ENCODE measurements around the gene LRCH1. TPM values are rescaled to one million over a fixed set of nuclear protein-coding genes. Genes with fewer than 3 reads are reported as not detected.

Gene LRCH1
- total and polyA plus RNA-seq, 2 donors from 2014 or later: 10.2 to 39.0 TPM

DNA sequence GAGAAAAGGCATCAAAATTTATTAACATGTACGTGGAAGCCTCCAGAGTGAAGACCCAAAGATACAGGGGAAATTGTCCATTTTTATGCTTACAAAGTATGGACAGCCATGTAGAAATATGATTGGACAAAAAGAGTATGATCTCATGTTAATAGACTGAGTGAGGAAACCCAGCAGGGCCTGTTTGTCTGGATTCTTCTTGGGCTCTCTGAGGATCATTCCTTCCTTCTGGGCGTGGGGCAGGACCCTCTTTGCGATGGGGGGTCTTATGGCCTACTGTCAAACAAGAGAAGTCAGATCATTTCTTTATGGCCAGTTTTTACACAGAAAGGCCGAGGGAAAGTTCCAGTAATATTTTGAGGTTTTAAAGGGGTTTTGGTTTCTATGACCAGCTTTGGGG lies 133.2 kb downstream of the LRCH1 start:
- no peak for FAIRE-seq
- Histone ChIP-seq H3K9me3 (ENCODE audit: control insufficient read depth in 2 of 3, insufficient read depth in 1 of 3, low read length in 3 of 3) (no peaks in the 10 kb centered on the region), H3K27ac (ENCODE audit: low read depth in 2 of 2, low read length in 2 of 2) (peak overlapping the region in 1 of 2 donors; percentile 50), H3K4me3 (ENCODE audit: low read length in 3 of 3) (no peak overlapping the region), H3K27me3 (ENCODE audit: control insufficient read depth, insufficient read depth, low read length) (no peaks in the 10 kb centered on the region), H3K9ac (ENCODE audit: low read length in 3 of 3) (no peak overlapping the region), H3K4me1 (ENCODE audit: control insufficient read depth in 2 of 3, insufficient read depth in 2 of 3, low read depth in 1 of 3, low read length in 3 of 3) (peaks cover 7 to 41% (median 13%) of the 10 kb centered on the region in 3 donors), H3K36me3 (ENCODE audit: control insufficient read depth in 2 of 3, insufficient read depth in 3 of 3, low read length in 3 of 3) (peaks cover 0 to 2% (median 0%) of the 10 kb centered on the region in 3 donors)
- intact Hi-C loops (cut with DNase I): loop anchor here (10.0 kb wide), 1 partner anchor 131 kb away; the partner anchor contains the start of gene LRCH1
- DNase-seq: no peak
- TF ChIP-seq, protein P1, sequence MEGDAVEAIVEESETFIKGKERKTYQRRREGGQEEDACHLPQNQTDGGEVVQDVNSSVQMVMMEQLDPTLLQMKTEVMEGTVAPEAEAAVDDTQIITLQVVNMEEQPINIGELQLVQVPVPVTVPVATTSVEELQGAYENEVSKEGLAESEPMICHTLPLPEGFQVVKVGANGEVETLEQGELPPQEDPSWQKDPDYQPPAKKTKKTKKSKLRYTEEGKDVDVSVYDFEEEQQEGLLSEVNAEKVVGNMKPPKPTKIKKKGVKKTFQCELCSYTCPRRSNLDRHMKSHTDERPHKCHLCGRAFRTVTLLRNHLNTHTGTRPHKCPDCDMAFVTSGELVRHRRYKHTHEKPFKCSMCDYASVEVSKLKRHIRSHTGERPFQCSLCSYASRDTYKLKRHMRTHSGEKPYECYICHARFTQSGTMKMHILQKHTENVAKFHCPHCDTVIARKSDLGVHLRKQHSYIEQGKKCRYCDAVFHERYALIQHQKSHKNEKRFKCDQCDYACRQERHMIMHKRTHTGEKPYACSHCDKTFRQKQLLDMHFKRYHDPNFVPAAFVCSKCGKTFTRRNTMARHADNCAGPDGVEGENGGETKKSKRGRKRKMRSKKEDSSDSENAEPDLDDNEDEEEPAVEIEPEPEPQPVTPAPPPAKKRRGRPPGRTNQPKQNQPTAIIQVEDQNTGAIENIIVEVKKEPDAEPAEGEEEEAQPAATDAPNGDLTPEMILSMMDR (IDR thresholded peaks at IDR 0.05; ENCODE audit: borderline replicate concordance, extremely low read depth, insufficient read depth): no peak

DNA sequence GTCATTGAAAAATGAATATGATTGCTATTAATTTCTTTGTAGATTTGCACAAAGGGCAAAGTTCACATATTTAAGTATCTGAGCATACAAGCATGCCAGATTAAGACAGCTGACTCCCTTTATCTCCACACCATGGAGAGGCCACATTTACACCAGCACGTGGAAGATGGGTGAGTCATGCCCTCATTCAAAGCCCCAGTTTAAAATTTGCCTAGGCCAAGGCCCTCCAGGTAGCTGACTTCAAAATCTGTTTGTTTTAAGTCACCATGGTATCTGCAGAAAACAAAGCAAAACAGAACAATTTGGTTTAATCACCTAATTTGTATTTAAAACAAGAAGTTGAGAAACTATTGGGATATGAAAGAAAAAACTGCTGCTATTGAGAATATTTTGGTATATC lies 134.8 kb downstream of the LRCH1 start:
- TF ChIP-seq, protein P1 (IDR thresholded peaks at IDR 0.05; ENCODE audit: borderline replicate concordance, extremely low read depth, insufficient read depth): no peak
- no peaks in the 10 kb centered on the region for H3K36me3 ChIP-seq (ENCODE audit: control insufficient read depth in 2 of 3, insufficient read depth in 3 of 3, low read length in 3 of 3)
- H3K27me3 ChIP-seq (ENCODE audit: control insufficient read depth, insufficient read depth, low read length): no peaks in the 10 kb centered on the region
- no peak overlapping the region for H3K4me3 ChIP-seq (ENCODE audit: low read length in 3 of 3)
- no peak overlapping the region for H3K9ac ChIP-seq (ENCODE audit: low read length in 3 of 3)
- H3K9me3 ChIP-seq (ENCODE audit: control insufficient read depth in 2 of 3, insufficient read depth in 1 of 3, low read length in 3 of 3): no peaks in the 10 kb centered on the region
- DNase-seq (no peak), FAIRE-seq (peak; percentile 15)
- H3K27ac ChIP-seq (ENCODE audit: low read depth in 2 of 2, low read length in 2 of 2): no peak overlapping the region
- H3K4me1 ChIP-seq (ENCODE audit: control insufficient read depth in 2 of 3, insufficient read depth in 2 of 3, low read depth in 1 of 3, low read length in 3 of 3): peaks cover 7 to 41% (median 13%) of the 10 kb centered on the region in 3 donors
- intact Hi-C loops (cut with DNase I): loop anchor here (10.0 kb wide), 1 partner anchor 133 kb away; the partner anchor contains the start of gene LRCH1

DNA sequence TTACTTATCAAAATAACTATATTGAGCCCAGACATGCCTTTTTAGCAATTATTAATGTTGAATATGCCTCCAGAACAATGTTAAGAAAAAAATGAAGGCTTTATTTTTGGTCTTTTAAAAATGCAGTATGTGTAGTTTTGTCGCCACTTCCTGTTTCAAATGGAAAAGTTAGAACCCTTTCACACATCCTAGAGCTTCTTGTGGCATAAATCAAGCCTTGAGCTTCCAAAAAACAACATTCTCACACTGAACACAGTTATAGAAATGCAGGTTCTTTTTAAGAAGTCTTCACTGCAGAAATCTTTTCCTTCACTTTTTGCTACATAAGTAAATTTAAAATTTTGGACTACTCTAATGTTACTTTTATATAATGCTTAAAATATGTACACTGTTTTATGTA lies 135.3 kb downstream of the LRCH1 start:
- TF ChIP-seq, protein P1 (IDR thresholded peaks at IDR 0.05; ENCODE audit: borderline replicate concordance, extremely low read depth, insufficient read depth): no peak
- H3K27me3 ChIP-seq (ENCODE audit: control insufficient read depth, insufficient read depth, low read length): no peaks in the 10 kb centered on the region
- no peak overlapping the region for H3K27ac ChIP-seq (ENCODE audit: low read depth in 2 of 2, low read length in 2 of 2)
- no peaks in the 10 kb centered on the region for H3K9me3 ChIP-seq (ENCODE audit: control insufficient read depth in 2 of 3, insufficient read depth in 1 of 3, low read length in 3 of 3)
- H3K36me3 ChIP-seq (ENCODE audit: control insufficient read depth in 2 of 3, insufficient read depth in 3 of 3, low read length in 3 of 3): peaks cover 0 to 3% (median 0%) of the 10 kb centered on the region in 3 donors
- H3K9ac ChIP-seq (ENCODE audit: low read length in 3 of 3): no peak overlapping the region
- peak in 1 of 5 donors; percentile 55 for DNase-seq
- H3K4me3 ChIP-seq (ENCODE audit: low read length in 3 of 3): no peak overlapping the region
- H3K4me1 ChIP-seq (ENCODE audit: control insufficient read depth in 2 of 3, insufficient read depth in 2 of 3, low read depth in 1 of 3, low read length in 3 of 3): peaks cover 7 to 39% (median 13%) of the 10 kb centered on the region in 3 donors
- peak; percentile 23 for FAIRE-seq
- intact Hi-C loops (cut with DNase I): loop anchor here (10.0 kb wide), 1 partner anchor 134 kb away; the partner anchor contains the start of gene LRCH1

DNA sequence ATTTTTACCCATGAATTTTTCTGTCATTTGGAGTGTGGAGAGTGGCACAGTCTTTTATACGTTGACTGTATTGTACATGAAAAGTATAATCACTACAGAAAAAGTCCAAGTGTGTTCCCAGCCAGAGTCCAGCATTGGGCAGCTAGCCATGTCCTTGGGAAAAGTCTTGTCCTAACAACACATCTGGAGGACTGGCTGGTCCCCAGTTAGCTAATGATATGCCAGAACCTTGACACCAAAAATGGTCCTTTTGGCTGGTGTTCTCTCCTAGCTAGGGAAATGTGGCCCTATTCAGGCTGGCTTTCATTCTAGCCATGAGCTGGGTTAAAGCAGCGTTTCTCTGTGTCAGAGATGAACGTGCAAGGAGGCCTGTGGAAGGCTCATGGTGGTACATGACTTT lies 145.0 kb downstream of the LRCH1 start:
- Histone ChIP-seq H3K4me3 (ENCODE audit: low read length in 3 of 3) (no peak overlapping the region), H3K27me3 (ENCODE audit: control insufficient read depth, insufficient read depth, low read length) (no peaks in the 10 kb centered on the region), H3K9ac (ENCODE audit: low read length in 3 of 3) (no peak overlapping the region), H3K9me3 (ENCODE audit: control insufficient read depth in 2 of 3, insufficient read depth in 1 of 3, low read length in 3 of 3) (no peaks in the 10 kb centered on the region), H3K4me1 (ENCODE audit: control insufficient read depth in 2 of 3, insufficient read depth in 2 of 3, low read depth in 1 of 3, low read length in 3 of 3) (peaks cover 0 to 2% (median 0%) of the 10 kb centered on the region in 3 donors), H3K36me3 (ENCODE audit: control insufficient read depth in 2 of 3, insufficient read depth in 3 of 3, low read length in 3 of 3) (peaks cover 7 to 61% (median 32%) of the 10 kb centered on the region in 3 donors), H3K27ac (ENCODE audit: low read depth in 2 of 2, low read length in 2 of 2) (no peak overlapping the region)
- DNase-seq (no peak), FAIRE-seq (no peak)
- TF ChIP-seq, protein P1 (IDR thresholded peaks at IDR 0.05; ENCODE audit: borderline replicate concordance, extremely low read depth, insufficient read depth): no peak
- intact Hi-C loops (cut with DNase I): no loop called here

Measured in kidney (tissue), 14 donors.